ENCODE data around the gene RIN2. TPM values are rescaled to one million over a fixed set of nuclear protein-coding genes. Genes with fewer than 3 reads are reported as not detected.
A peak's percentile ranks its signal among the peaks of the same experiment; 100 is the strongest.
"Not testable (repeated sequence)": the region's sequence is repeated elsewhere in the genome, so short reads cannot be mapped to it uniquely, and the experiment has no call there.

The RIN2 gene
- total RNA-seq, 1 donor from 2014 or later, result 48.8 TPM

- Histone ChIP-seq H3K27ac (replicated peaks) (no peak overlapping the region), H3K4me1 (peaks cover 19% of the 10 kb centered on the region), H3K9me3 (replicated peaks) (peaks cover 5% of the 10 kb centered on the region), H3K27me3 (ENCODE audit: low read depth) (no peaks in the 10 kb centered on the region), H3K36me3 (no peaks in the 10 kb centered on the region), H3K4me3 (no peak overlapping the region)
- intact Hi-C loops (cut with micrococcal nuclease), result no loop called here
- DNase-seq, result no peak
- TF ChIP-seq CTCF (IDR thresholded peaks at IDR 0.05; ENCODE audit: borderline replicate concordance), result no peak
Observed at GRCh38 chr20:19750101-19750606, 7.9 kb upstream of the RIN2 start.

- no peak overlapping the region for H3K27ac ChIP-seq (replicated peaks)
- no peaks in the 10 kb centered on the region for H3K27me3 ChIP-seq (ENCODE audit: low read depth)
- peaks cover 19% of the 10 kb centered on the region for H3K4me1 ChIP-seq
- no peaks in the 10 kb centered on the region for H3K9me3 ChIP-seq (replicated peaks)
- TF ChIP-seq CTCF (IDR thresholded peaks at IDR 0.05; ENCODE audit: borderline replicate concordance), result no peak
- no peak for DNase-seq
- intact Hi-C loops (cut with micrococcal nuclease), result no loop called here
- no peaks in the 10 kb centered on the region for H3K36me3 ChIP-seq
- H3K4me3 ChIP-seq, result no peak overlapping the region
Observed at GRCh38 chr20:19750907-19751636, 7.0 kb upstream of the RIN2 start.

GRCh38 chr20:19754201-19754600 lies 3.9 kb upstream of the RIN2 start:
- H3K36me3 ChIP-seq; H3K27ac ChIP-seq (replicated peaks); H3K9me3 ChIP-seq (replicated peaks); intact Hi-C loops (cut with micrococcal nuclease); H3K27me3 ChIP-seq (ENCODE audit: low read depth); H3K4me3 ChIP-seq; DNase-seq: not testable (repeated sequence)
- H3K4me1 ChIP-seq, result peaks cover 45% of the 10 kb centered on the region

- Histone ChIP-seq H3K4me1 (peaks cover 53% of the 10 kb centered on the region), H3K36me3 (no peaks in the 10 kb centered on the region), H3K27me3 (ENCODE audit: low read depth) (no peaks in the 10 kb centered on the region), H3K4me3 (peak overlapping the region; percentile 86), H3K9me3 (replicated peaks) (no peaks in the 10 kb centered on the region), H3K27ac (replicated peaks) (peak overlapping the region; percentile 99)
- TF ChIP-seq CTCF (IDR thresholded peaks at IDR 0.05; ENCODE audit: borderline replicate concordance), result no peak
- intact Hi-C loops (cut with micrococcal nuclease), result no loop called here
- DNase-seq, result no peak
Observed at GRCh38 chr20:19756761-19757486, 1.1 kb upstream of the RIN2 start.

GRCh38 chr20:19757487-19758132 lies 448 bp upstream of the RIN2 start:
- intact Hi-C loops (cut with micrococcal nuclease), result no loop called here

More at GRCh38 chr20:19757487-19758132, 448 bp upstream of the RIN2 start:
- no peaks in the 10 kb centered on the region for H3K27me3 ChIP-seq (ENCODE audit: low read depth)
- H3K4me3 ChIP-seq, result peak overlapping the region; percentile 86
- no peaks in the 10 kb centered on the region for H3K9me3 ChIP-seq (replicated peaks)
- no peaks in the 10 kb centered on the region for H3K36me3 ChIP-seq
- TF ChIP-seq CTCF (IDR thresholded peaks at IDR 0.05; ENCODE audit: borderline replicate concordance), result no peak
- H3K27ac ChIP-seq (replicated peaks), result peak overlapping the region; percentile 99
- DNase-seq, result peak; percentile 92
- H3K4me1 ChIP-seq, result peaks cover 60% of the 10 kb centered on the region
